IMR-90 (cell line): ENCODE data around the gene TSR2. TPM values are rescaled to one million over a fixed set of nuclear protein-coding genes. Genes with fewer than 3 reads are reported as not detected.

Experiments
- ATAC-seq: fragments of 200-7000 bp; cut with Tn5 transposase; 2 replicates; pipeline ENCODE4 v1.9.1; 2020; ENCODE audit warnings: low read depth, mild to moderate bottlenecking, moderate library complexity
- BruUV-seq: library from RNA; stranded (reverse); fragments of 400-500 nt; replicated peaks from 2 replicates; lab custom pipeline; 2021; lab: Mats Ljungman, UMichigan
- CTCF ChIA-PET: fragments of 300-600 bp; formaldehyde crosslinking; extraction: SDS; loops from one replicate; lab custom pipeline; 2021; ENCODE audit warnings: antibody characterized with exemption; lab: Yijun Ruan, JAX
- POLR2A ChIA-PET: fragments of 300-600 bp; sonication (Branson Sonifier 250); formaldehyde crosslinking; loops from one replicate; lab custom pipeline; 2022; ENCODE audit warnings: antibody characterized with exemption; ENCODE audit not compliant: unreplicated experiment; lab: Charles Lee
- DNase-seq: peaks from one replicate; pipeline ENCODE4 v3.0.0; 2013
- H2AFZ ChIP-seq: replicated peaks from 2 replicates; pipeline ENCODE3; 2013; ENCODE audit warnings: low read length, mild to moderate bottlenecking; ENCODE audit not compliant: poor library complexity
- H2AK5ac ChIP-seq: 2 replicates; pipeline ENCODE4 v1.6.1; 2013; ENCODE audit warnings: low read depth, low read length, inconsistent platforms
- H2AK9ac ChIP-seq: replicated peaks from 2 replicates; pipeline ENCODE3; 2013; ENCODE audit warnings: mild to moderate bottlenecking, low read depth, low read length, moderate library complexity; ENCODE audit not compliant: poor library complexity
- H2BK120ac ChIP-seq: 2 replicates; pipeline ENCODE4 v1.6.1; 2013; ENCODE audit warnings: low read depth, low read length, inconsistent platforms
- H2BK15ac ChIP-seq: 3 replicates; pipeline ENCODE4 v1.6.1; 2013; ENCODE audit warnings: low read depth, low read length, inconsistent platforms
- H2BK20ac ChIP-seq: 2 replicates; pipeline ENCODE4 v1.6.1; 2013; ENCODE audit warnings: low read depth, mild to moderate bottlenecking, inconsistent platforms, low read length, moderate library complexity
- H2BK5ac ChIP-seq: 2 replicates; pipeline ENCODE4 v1.6.1; 2013; ENCODE audit warnings: mild to moderate bottlenecking, low read depth, low read length, inconsistent platforms; ENCODE audit not compliant: poor library complexity, severe bottlenecking
- H3K14ac ChIP-seq: replicated peaks from 2 replicates; pipeline ENCODE4 v1.6.1; 2013; ENCODE audit warnings: low read depth, low read length, inconsistent platforms
- H3K18ac ChIP-seq: 2 replicates; pipeline ENCODE4 v1.6.1; 2013; ENCODE audit warnings: low read depth, low read length, control low read depth
- H3K23ac ChIP-seq: 2 replicates; pipeline ENCODE4 v1.6.1; 2013; ENCODE audit warnings: low read depth, low read length, inconsistent platforms
- H3K27ac ChIP-seq: 2 replicates; pipeline ENCODE4 v1.5.1; 2013; ENCODE audit warnings: mild to moderate bottlenecking, control low read depth, low read length; ENCODE audit not compliant: insufficient read depth
- H3K27me3 ChIP-seq: 2 replicates; pipeline ENCODE4 v1.6.1; 2013; ENCODE audit warnings: low read length; ENCODE audit not compliant: control insufficient read depth, insufficient read depth
- H3K36me3 ChIP-seq: 2 replicates; pipeline ENCODE4 v1.6.1; 2013; ENCODE audit warnings: low read length, mixed read lengths; ENCODE audit not compliant: control insufficient read depth, insufficient read depth
- H3K4ac ChIP-seq: 2 replicates; pipeline ENCODE4 v1.6.1; 2013; ENCODE audit warnings: low read depth, low read length, inconsistent platforms
- H3K4me1 ChIP-seq: 2 replicates; pipeline ENCODE4 v1.6.1; 2013; ENCODE audit warnings: low read length, mixed read lengths; ENCODE audit not compliant: control insufficient read depth, insufficient read depth
- H3K4me2 ChIP-seq: 2 replicates; pipeline ENCODE4 v1.6.1; 2013; ENCODE audit warnings: low read depth, mild to moderate bottlenecking, control low read depth, low read length, moderate library complexity
- H3K4me3 ChIP-seq: 2 replicates; pipeline ENCODE4 v1.5.1; 2013; ENCODE audit warnings: low read depth, mild to moderate bottlenecking, control low read depth, low read length, moderate library complexity; ENCODE audit not compliant: insufficient read depth
- H3K56ac ChIP-seq: 2 replicates; pipeline ENCODE4 v1.6.1; 2013; ENCODE audit warnings: low read length, inconsistent platforms; ENCODE audit not compliant: insufficient read depth; ENCODE audit errors: extremely low read depth
- H3K79me1 ChIP-seq, 2 experiments: 2 replicates each; pipeline ENCODE4 v1.6.1; 2013; ENCODE audit warnings: low read length in 2 of 2, inconsistent platforms in 1 of 2, low read depth in 1 of 2
- H3K9ac ChIP-seq: 2 replicates; pipeline ENCODE4 v1.6.1; 2013; ENCODE audit warnings: low read depth, low read length, control low read depth
- H3K9me1 ChIP-seq: 2 replicates; pipeline ENCODE4 v1.6.1; 2013; ENCODE audit warnings: low read length, inconsistent platforms; ENCODE audit not compliant: insufficient read depth
- H3K9me3 ChIP-seq: 2 replicates; pipeline ENCODE4 v1.6.1; 2013; ENCODE audit warnings: low read length; ENCODE audit not compliant: control insufficient read depth, insufficient read depth
- H4K20me1 ChIP-seq: 2 replicates; pipeline ENCODE4 v1.6.1; 2013; ENCODE audit warnings: low read length, inconsistent platforms; ENCODE audit not compliant: insufficient read depth
- H4K5ac ChIP-seq: 2 replicates; pipeline ENCODE4 v1.6.1; 2013; ENCODE audit warnings: mild to moderate bottlenecking, low read depth, low read length, control low read depth
- H4K8ac ChIP-seq, 2 experiments: 2 replicates each; pipeline ENCODE4 v1.6.1; 2013; ENCODE audit warnings: low read depth in 2 of 2, low read length in 2 of 2, control low read depth in 1 of 2, inconsistent platforms in 1 of 2
- H4K91ac ChIP-seq: 2 replicates; pipeline ENCODE4 v1.6.1; 2013; ENCODE audit warnings: low read depth, low read length, inconsistent platforms; ENCODE audit not compliant: insufficient read depth
- CHD1 ChIP-seq: IDR thresholded peaks from 2 replicates; pipeline ENCODE4 v1.6.1; 2012; ENCODE audit warnings: low read depth, low read length, improper control_type of control experiment
- MAZ ChIP-seq: IDR thresholded peaks from 2 replicates; pipeline ENCODE4 v1.6.1; 2012; ENCODE audit warnings: low read depth, mild to moderate bottlenecking, low read length, improper control_type of control experiment, moderate library complexity, borderline replicate concordance
- MXI1 ChIP-seq: IDR thresholded peaks from 2 replicates; pipeline ENCODE4 v1.6.1; 2012; ENCODE audit warnings: low read depth, mild to moderate bottlenecking, low read length, moderate library complexity, borderline replicate concordance
- SMC3 ChIP-seq: fragments of 150-350 bp; IDR thresholded peaks from 2 replicates; pipeline ENCODE4 v1.6.1; 2016; ENCODE audit warnings: low read depth, mild to moderate bottlenecking, antibody characterized with exemption, low read length, moderate library complexity
- WGBS, 2 experiments: methylation state at CpG; one replicate each; pipeline versions ENCODE4 v1.1.5 to v1.1.7; 2013; ENCODE audit warnings: missing lambda C conversion rate in 2 of 2; ENCODE audit not compliant: insufficient read length in 1 of 2; ENCODE audit errors: extremely low coverage in 2 of 2; 5-methylcytosine and 5-hydroxymethylcytosine counted together
- dilution Hi-C: fragments of 300-500 bp; cut with HindIII; formaldehyde crosslinking; loops from one replicate; pipeline ENCODE4 v1.14.3; 2018; ENCODE audit warnings: low sequenced_read_pairs; ENCODE audit not compliant: unreplicated experiment
- in situ Hi-C: fragments of 300-500 bp; cut with MboI; formaldehyde crosslinking; loops from 3 replicates; pipeline ENCODE4 v1.14.3; 2019; ENCODE audit warnings: low sequenced_read_pairs, inconsistent platforms, mixed read lengths
- intact Hi-C: fragments of 100-400 bp; cut with micrococcal nuclease; formaldehyde crosslinking; loops from 2 replicates; pipeline ENCODE4 v1.10.0; 2022
- polyA plus RNA-seq, 3 experiments: library from polyadenylated mRNA; depleted of rRNA; stranded (reverse); fragments of >200 nt; gene quantifications; 2 replicates each; pipeline ENCODE4 v1.2.3, GENCODE V29; 2012; ENCODE audit warnings: low replicate concordance in 1 of 3
- total RNA-seq: library from RNA; depleted of rRNA; stranded (reverse); fragments of >200 nt; gene quantifications from 2 replicates; pipeline ENCODE4 v1.2.3, GENCODE V29; 2012

The TSR2 gene
- total and polyA plus RNA-seq, 2 of the 4 experiments (the other 2 are of a cell fraction) = 8.8 to 22.1 TPM

- Histone ChIP-seq H4K20me1 (no peaks in the 10 kb centered on the region), H3K18ac (no peak overlapping the region), H3K9ac (no peak overlapping the region), H2BK15ac (no peak overlapping the region), H4K5ac (no peak overlapping the region), H3K56ac (no peak overlapping the region), H3K27me3 (peaks cover 19% of the 10 kb centered on the region), H3K36me3 (no peaks in the 10 kb centered on the region), H2BK20ac (no peak overlapping the region), H2BK120ac (no peak overlapping the region), H3K4me1 (no peaks in the 10 kb centered on the region), H4K91ac (no peak overlapping the region), H3K79me1 (no peaks in the 10 kb centered on the region), H4K8ac (no peak overlapping the region), H2AFZ (peak overlapping the region; percentile 56), H2BK5ac (no peak overlapping the region), H3K23ac (no peak overlapping the region), H3K9me1 (no peaks in the 10 kb centered on the region), H3K4me2 (no peak overlapping the region; the same call in 1 of the 2 replicates), H2AK5ac (no peak overlapping the region), H3K4ac (no peak overlapping the region), H3K14ac (no peak overlapping the region), H2AK9ac (no peak overlapping the region), H3K4me3 (no peak overlapping the region), H3K27ac (no peak overlapping the region), H3K9me3 (peaks cover 2% of the 10 kb centered on the region; the same call in 1 of the 2 replicates)
- peak; percentile 7 for DNase-seq
- in situ Hi-C loops (no loop called here), intact Hi-C loops (loop anchor here (10.0 kb wide), 1 partner anchor 151 kb away; no protein-coding TSS in a partner anchor), dilution Hi-C loops (no loop called here)
- ChIA-PET POLR2A (no interaction called here), CTCF (no interaction called here)
- BruUV-seq = no TSS peak
- ATAC-seq = no peak
- TF ChIP-seq SMC3 (no peak), MAZ (no peak), MXI1 (no peak), CHD1 (no peak)
- WGBS, 2 experiments = 100% methylated on average over 1 of the region's 13 CpGs; no CpG with 5 or more reads in 1 of the 2 experiments
Observed at GRCh38 chrX:54415534-54416350, 24.5 kb upstream of the TSR2 start.
